ENCODE data around the gene RBM22.

- TF ChIP-seq CTCF (IDR thresholded peaks at IDR 0.05; ENCODE audit: poor library complexity) = no peak
- TF ChIP-seq EZH2 (IDR thresholded peaks at IDR 0.05; ENCODE audit: borderline replicate concordance) = no peak
Observed at GRCh38 chr5:150670948-150671310, 29.9 kb downstream of the RBM22 start.
